Renal pelvis (tissue), 4 donors: Measurements from ENCODE around the gene EFHC1. TPM values are rescaled to one million over a fixed set of nuclear protein-coding genes. Genes with fewer than 3 reads are reported as not detected.
A peak's percentile ranks its signal among the peaks of the same experiment; 100 is the strongest.

Experiments used
- DNase-seq: peaks from one replicate; pipeline ENCODE4 v3.0.0-alpha.2; 2013
- polyA plus RNA-seq, 3 donors: library from polyadenylated mRNA; unstranded; fragments of 120-200 nt; gene quantifications; one replicate each; pipeline ENCODE4 v1.2.1, GENCODE V29; 2013; ENCODE audit not compliant: insufficient read length in 3 of 3

Gene EFHC1
- polyA plus RNA-seq, 3 donors: 54.4 to 75.7 (median 63.6) TPM

- DNase-seq: peak; percentile 68
Measured at GRCh38 chr6:52551483-52552277, 131.5 kb downstream of the EFHC1 start.

- DNase-seq: no peak
Measured at GRCh38 chr6:52552278-52552643, 132.1 kb downstream of the EFHC1 start.

GRCh38 chr6:52553158-52553557 is 133.0 kb downstream of the EFHC1 start:
- no peak for DNase-seq

GRCh38 chr6:52553719-52554118 is 133.6 kb downstream of the EFHC1 start:
- no peak for DNase-seq

- DNase-seq: no peak
Measured at GRCh38 chr6:52554684-52555280, 134.6 kb downstream of the EFHC1 start.

GRCh38 chr6:52555518-52556233 is 135.5 kb downstream of the EFHC1 start:
- no peak for DNase-seq

- no peak for DNase-seq
Measured at GRCh38 chr6:52557389-52558265, 137.5 kb downstream of the EFHC1 start.

- DNase-seq: no peak
Measured at GRCh38 chr6:52558266-52559000, 138.3 kb downstream of the EFHC1 start.

- DNase-seq: no peak
Measured at GRCh38 chr6:52560462-52560861, 140.3 kb downstream of the EFHC1 start.

GRCh38 chr6:52562911-52563310 is 142.8 kb downstream of the EFHC1 start:
- DNase-seq: no peak

GRCh38 chr6:52564856-52565255 is 144.7 kb downstream of the EFHC1 start:
- DNase-seq: no peak

- no peak for DNase-seq
Measured at GRCh38 chr6:52566201-52566600, 146.1 kb downstream of the EFHC1 start.

- DNase-seq: no peak
Measured at GRCh38 chr6:52566853-52567279, 146.7 kb downstream of the EFHC1 start.

- DNase-seq: no peak
Measured at GRCh38 chr6:52568320-52568719, 148.2 kb downstream of the EFHC1 start.

GRCh38 chr6:52570291-52570700 is 150.2 kb downstream of the EFHC1 start:
- no peak for DNase-seq

GRCh38 chr6:52571099-52571755 is 151.1 kb downstream of the EFHC1 start:
- DNase-seq: peak; percentile 72

GRCh38 chr6:52572536-52572935 is 152.4 kb downstream of the EFHC1 start:
- no peak for DNase-seq

- peak; percentile 57 for DNase-seq
Measured at GRCh38 chr6:52573295-52573694, 153.2 kb downstream of the EFHC1 start.
